NCI-H748 (cell line): ENCODE results near the gene SF1.
A peak's percentile ranks its signal among the peaks of the same experiment; 100 is the strongest.

Experiments used
- DNase-seq: peaks from one replicate; lab custom pipeline; 2025; ENCODE audit not compliant: unreplicated experiment; lab: John Stamatoyannopoulos, UW

Gene SF1

GRCh38 chr11:64784813-64785581 is 6.7 kb upstream of the SF1 start:
- no peak for DNase-seq

- no peak for DNase-seq
These were observed 194 bp downstream of the SF1 start for GRCh38 chr11:64778223-64778472.

- DNase-seq = peak; percentile 87
These were observed 706 bp downstream of the SF1 start for GRCh38 chr11:64777449-64778222.

GRCh38 chr11:64776875-64777274 is 1.5 kb downstream of the SF1 start:
- DNase-seq = no peak

- no peak for DNase-seq
These were observed 1.9 kb downstream of the SF1 start for GRCh38 chr11:64776425-64776824.

- DNase-seq = no peak
These were observed 4.2 kb downstream of the SF1 start for GRCh38 chr11:64774144-64774543.

DNA sequence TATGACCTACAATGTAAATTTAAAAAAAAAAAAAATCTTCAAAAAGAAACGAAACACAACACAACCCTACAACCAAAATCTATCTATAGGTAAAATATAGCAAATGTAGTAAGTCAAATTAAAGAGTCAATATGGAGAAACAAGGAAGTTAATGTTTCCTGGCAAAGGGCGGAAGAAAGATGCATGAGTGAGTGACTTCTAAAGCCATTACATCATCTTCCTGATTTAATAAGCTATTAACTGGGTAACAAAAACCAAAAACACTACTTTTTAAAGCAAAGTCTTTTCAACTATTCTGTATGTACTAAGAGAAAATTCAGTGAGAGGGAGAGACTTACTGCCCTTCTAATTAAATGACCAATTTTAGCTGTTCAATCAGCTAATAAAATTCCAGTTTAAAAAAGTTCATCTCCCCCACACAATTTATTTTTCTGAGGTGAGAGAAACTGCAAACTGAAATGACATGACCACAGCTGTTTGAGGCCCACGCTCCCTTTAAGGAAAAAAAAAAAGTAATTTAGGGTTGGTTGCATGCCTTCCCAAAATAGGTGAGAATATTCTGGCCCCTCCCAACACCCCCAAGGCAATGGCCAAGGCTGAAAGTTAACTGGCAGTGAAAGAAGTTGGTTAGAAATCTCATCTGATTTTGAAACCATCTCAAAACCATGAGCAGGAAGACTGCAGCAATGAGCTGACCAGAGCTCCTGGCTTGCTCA is 5.9 kb downstream of the SF1 start:
- DNase-seq = no peak

DNA sequence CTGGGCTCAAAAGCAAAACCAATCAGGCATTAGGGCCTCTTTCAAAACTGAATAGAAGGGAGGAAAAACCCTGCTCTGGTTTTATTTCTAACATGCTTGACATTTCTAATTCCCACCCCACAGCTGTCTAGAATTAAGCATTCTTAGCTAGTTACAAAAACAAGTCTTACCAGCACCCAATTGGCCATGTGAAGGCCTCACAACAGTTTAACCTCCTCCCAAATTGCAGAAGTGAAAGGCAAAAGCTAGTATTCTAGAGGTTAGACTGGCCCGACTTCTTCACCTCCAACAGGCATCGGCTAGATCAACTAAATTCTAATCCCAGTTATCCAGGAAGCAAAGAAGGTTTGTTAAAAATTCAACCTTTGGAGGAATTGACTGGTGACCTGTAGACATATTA is 6.5 kb downstream of the SF1 start:
- no peak for DNase-seq

DNA sequence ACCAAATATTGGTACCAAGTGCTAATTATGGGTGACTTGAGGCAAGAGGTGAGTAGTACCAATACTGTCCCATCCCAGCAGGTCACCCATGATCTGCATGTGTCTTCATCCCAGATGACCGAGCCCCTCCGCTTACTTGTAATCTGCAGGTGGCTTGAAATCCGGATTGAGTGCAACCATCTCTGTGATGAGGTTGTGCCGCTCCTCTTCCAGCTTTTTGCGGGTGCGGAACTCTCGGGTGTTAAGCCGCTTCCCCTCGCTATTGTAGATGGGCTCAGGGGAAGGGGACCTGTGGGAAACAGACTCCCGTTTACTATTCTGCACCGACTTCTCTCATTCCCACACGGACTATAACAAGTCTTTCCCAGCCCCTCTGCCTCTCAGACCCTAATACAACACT is 8.2 kb downstream of the SF1 start:
- no peak for DNase-seq

DNA sequence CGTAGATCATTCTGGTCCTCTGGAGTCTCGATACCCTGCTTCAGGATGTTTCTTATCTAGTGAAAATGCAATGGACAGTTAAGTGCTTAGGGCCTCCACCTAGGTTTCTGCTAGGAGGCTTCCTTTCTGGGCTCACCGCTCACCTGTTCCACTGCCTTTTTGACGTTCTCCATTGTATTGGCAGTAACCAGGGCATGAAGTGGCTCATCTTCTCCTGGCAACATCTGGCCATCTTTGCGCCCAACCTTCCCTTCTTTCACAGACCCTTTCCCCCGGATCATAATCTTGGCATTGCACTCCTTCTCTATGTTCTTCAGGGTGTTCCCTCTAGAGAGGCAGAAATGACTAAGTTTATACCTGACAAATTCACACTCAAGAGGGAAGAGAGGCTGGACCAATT is 9.1 kb downstream of the SF1 start:
- DNase-seq = no peak

DNA sequence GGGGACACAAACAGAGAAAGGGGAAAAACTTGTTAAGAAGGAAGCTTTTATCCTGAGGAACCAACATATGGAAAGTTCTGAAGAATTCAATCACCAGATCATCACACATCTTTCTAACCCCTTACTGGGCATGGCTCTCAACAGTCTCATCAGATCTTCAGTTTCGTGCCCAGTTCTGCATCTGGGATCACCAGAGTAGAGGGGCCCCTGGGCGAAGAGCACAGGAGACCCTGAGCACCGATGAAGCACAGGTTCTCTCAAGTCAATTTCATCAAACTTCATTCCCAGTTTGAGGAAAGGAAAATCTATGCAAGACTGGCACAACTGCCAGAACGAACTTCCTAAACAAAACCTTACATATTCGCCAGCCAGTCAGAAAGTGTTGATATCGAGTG is 10.0 kb downstream of the SF1 start:
- DNase-seq = no peak

GRCh38 chr11:64767344-64768299 is 10.7 kb downstream of the SF1 start:
- peak; percentile 30 for DNase-seq

DNA sequence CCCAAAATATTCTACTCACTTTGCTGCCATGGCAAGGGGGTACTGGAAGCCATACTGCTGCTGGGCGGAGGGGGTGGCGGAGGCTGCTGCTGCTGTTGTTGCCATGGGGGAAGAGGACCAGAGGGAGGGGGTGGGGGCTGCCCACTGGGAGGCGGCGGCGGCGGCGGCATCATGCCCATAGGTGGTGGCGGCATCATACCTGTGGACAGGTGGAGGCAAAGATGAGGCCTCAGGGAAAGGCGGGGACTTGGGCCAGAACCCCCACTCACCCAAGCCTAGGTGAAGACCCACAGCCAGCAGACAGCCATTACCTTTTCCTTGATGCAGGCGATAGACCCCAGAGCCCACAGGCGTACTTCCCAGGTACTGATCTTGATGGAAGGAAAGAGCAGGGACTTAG is 11.5 kb downstream of the SF1 start:
- DNase-seq = no peak

GRCh38 chr11:64765851-64766665 is 12.3 kb downstream of the SF1 start:
- DNase-seq = no peak

GRCh38 chr11:64765291-64765850 is 13.0 kb downstream of the SF1 start:
- no peak for DNase-seq

DNA sequence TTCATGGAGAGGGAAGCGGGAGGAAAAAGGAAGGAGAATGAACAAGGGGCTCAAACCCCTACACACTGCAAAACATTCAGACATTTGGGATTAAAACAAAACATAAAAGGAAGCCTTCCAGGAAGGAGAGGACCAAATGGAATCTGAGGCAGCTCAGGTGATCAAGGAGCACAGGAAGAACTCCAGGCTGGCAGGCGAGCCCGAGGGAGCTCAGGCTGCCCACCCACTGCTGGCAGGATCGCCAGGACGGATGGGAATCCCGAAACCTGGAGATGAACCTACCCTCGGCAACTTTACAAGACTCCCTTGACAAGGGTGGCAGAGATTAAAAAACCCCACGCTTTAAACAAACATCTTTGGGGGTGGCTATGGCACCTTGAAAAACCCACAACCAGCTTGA is 13.6 kb downstream of the SF1 start:
- DNase-seq = no peak

DNA sequence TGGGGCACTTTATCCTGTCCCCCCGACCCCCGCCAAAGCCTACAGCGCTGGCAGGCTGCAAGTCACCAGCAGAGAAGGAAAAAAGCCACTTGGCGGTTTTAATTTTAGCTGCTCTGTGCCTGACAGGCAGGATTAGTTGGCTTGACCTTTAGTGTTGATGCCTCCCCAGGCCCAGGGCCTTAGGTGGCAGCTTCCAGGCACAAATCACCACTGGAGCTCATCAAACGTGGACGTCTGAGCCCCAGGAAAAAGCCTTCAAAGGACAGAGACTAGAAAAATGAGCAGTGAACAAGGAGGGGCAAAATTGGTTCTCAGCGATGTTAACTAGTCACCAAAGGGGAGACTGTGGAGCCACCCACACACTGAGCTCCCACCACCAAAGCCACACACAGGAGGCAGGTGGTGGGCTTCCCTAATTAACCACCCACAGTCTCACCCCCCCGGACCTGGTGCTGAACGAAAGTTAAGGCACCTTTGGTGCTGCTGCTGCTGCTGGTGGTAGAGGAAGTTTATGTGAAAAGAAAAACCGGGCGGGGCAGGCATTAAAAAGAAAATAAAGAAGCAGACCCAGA is 14.2 kb downstream of the SF1 start:
- DNase-seq = no peak

DNA sequence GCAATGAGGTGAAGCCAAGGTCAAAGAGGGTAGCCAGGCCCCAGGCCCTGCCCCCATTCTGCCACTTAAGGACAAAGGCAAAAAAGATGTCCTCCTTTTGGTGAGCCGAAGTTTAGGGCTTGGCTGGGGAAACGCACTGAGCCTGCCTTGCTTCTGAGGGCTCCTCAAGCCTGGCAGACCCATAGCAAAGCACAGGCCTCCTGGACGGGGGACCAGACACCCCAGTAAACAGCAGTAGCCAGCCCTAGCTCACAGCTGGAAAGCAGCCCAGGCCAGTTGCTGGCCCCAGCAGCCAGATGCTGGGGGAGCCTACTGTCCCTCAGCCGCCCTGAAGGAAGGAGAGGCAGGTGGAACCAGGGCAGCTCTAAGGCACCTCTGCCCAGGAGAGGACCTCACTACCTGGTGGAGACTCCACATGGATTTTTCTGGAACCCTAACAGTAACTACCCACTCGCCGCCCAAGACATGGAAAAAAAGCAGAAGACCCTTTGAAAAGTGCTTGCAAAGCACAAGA is 14.8 kb downstream of the SF1 start:
- DNase-seq = no peak
